CD14-positive monocyte (primary cell): ENCODE results near the gene S100P. TPM values are rescaled to one million over a fixed set of nuclear protein-coding genes. Genes with fewer than 3 reads are reported as not detected.

ENCODE experiments used
- DNase-seq, 3 donors: peaks; one replicate each; pipeline ENCODE4 v3.0.0-alpha.2; 2011 to 2022
- H2AFZ ChIP-seq: 2 replicates; pipeline ENCODE4 v1.6.0; 2012; ENCODE audit warnings: mild to moderate bottlenecking, low read depth, low read length, inconsistent platforms; ENCODE audit not compliant: insufficient read depth, poor library complexity, severe bottlenecking
- H3K27ac ChIP-seq, 2 donors: 1 replicate in 1 of 2; 2 replicates in 1 of 2; pipeline ENCODE4 v1.5.1; 2012 to 2013; ENCODE audit warnings: low read length in 2 of 2, control low read depth in 1 of 2, inconsistent platforms in 1 of 2, low read depth in 1 of 2, mild to moderate bottlenecking in 1 of 2
- H3K27me3 ChIP-seq, 2 donors: one replicate each; pipeline versions ENCODE4 v1.6.0 to v1.6.1; 2011 to 2013; ENCODE audit warnings: low read length in 2 of 2; ENCODE audit not compliant: control insufficient read depth in 2 of 2, insufficient read depth in 2 of 2
- H3K36me3 ChIP-seq, 2 donors: replicated peaks in 1 of 2; 1 replicate in 1 of 2; 2 replicates in 1 of 2; pipeline versions ENCODE4 v1.5.1 to v1.6.1; 2012 to 2013; ENCODE audit warnings: low read length in 2 of 2, control low read depth in 1 of 2, inconsistent platforms in 1 of 2, mild to moderate bottlenecking in 1 of 2; ENCODE audit not compliant: insufficient read depth in 2 of 2, control insufficient read depth in 1 of 2
- H3K4me1 ChIP-seq, 2 donors: 1 replicate in 1 of 2; 2 replicates in 1 of 2; pipeline versions ENCODE4 v1.5.1 to v1.6.1; 2012 to 2013; ENCODE audit warnings: low read length in 2 of 2, control low read depth in 1 of 2, inconsistent platforms in 1 of 2, mild to moderate bottlenecking in 1 of 2, moderate library complexity in 1 of 2; ENCODE audit not compliant: insufficient read depth in 2 of 2, control insufficient read depth in 1 of 2
- H3K4me2 ChIP-seq: replicated peaks from 2 replicates; pipeline ENCODE3; 2012; ENCODE audit warnings: low read length, moderate library complexity, mild to moderate bottlenecking; ENCODE audit not compliant: poor library complexity, severe bottlenecking; ENCODE audit errors: extremely low read depth
- H3K4me3 ChIP-seq, 3 experiments: fragments of 200-600 bp in 1 of 3; sonication (generic) in 1 of 3; replicated peaks in 1 of 3; 1 replicate in 2 of 3; 2 replicates in 1 of 3; pipeline ENCODE4 v1.5.1; 2011 to 2013; ENCODE audit warnings: low read length in 3 of 3, mild to moderate bottlenecking in 3 of 3, control low read depth in 2 of 3, low read depth in 2 of 3, inconsistent platforms in 1 of 3, moderate library complexity in 1 of 3
- H3K79me2 ChIP-seq: 2 replicates; pipeline ENCODE4 v1.6.0; 2012; ENCODE audit warnings: mild to moderate bottlenecking, control low read depth, inconsistent platforms, low read length, moderate library complexity; ENCODE audit not compliant: insufficient read depth
- H3K9ac ChIP-seq: 2 replicates; pipeline ENCODE4 v1.6.0; 2017; ENCODE audit warnings: low read length, mild to moderate bottlenecking; ENCODE audit not compliant: insufficient read depth, poor library complexity, severe bottlenecking
- H3K9me3 ChIP-seq, 2 donors: replicated peaks in 1 of 2; 1 replicate in 1 of 2; 2 replicates in 1 of 2; pipeline versions ENCODE4 v1.5.1 to v1.6.1; 2012 to 2013; ENCODE audit warnings: low read length in 2 of 2, control low read depth in 1 of 2; ENCODE audit not compliant: control insufficient read depth in 1 of 2, insufficient read depth in 1 of 2
- H4K20me1 ChIP-seq: 2 replicates; pipeline ENCODE4 v1.6.0; 2012; ENCODE audit warnings: mild to moderate bottlenecking, low read length, control low read depth, moderate library complexity; ENCODE audit not compliant: insufficient read depth
- H3K27ac Mint-ChIP-seq, 7 donors: one replicate each; pipeline ENCODE4 v1.8.0; 2020; ENCODE audit warnings: mild to moderate bottlenecking in 7 of 7, mixed read lengths in 7 of 7, moderate library complexity in 6 of 7, inconsistent platforms in 2 of 7
- H3K27me3 Mint-ChIP-seq, 3 donors: one replicate each; pipeline ENCODE4 v1.8.0; 2021 to 2022; ENCODE audit warnings: low read depth in 3 of 3, mild to moderate bottlenecking in 3 of 3, mixed read lengths in 3 of 3, moderate library complexity in 3 of 3, inconsistent platforms in 1 of 3
- H3K36me3 Mint-ChIP-seq, 2 donors: one replicate each; pipeline ENCODE4 v1.8.0; 2020; ENCODE audit warnings: mixed read lengths in 2 of 2, inconsistent platforms in 1 of 2, mild to moderate bottlenecking in 1 of 2
- H3K4me1 Mint-ChIP-seq: one replicate; pipeline ENCODE4 v1.8.0; 2020; ENCODE audit warnings: mild to moderate bottlenecking, mixed read lengths
- H3K4me3 Mint-ChIP-seq, 2 donors: one replicate each; pipeline ENCODE4 v1.8.0; 2020; ENCODE audit warnings: mild to moderate bottlenecking in 2 of 2, mixed read lengths in 2 of 2, moderate library complexity in 1 of 2
- H3K9me3 Mint-ChIP-seq, 7 donors: one replicate each; pipeline ENCODE4 v1.8.0; 2020 to 2022; ENCODE audit warnings: mixed read lengths in 7 of 7, mild to moderate bottlenecking in 6 of 7, moderate library complexity in 6 of 7, inconsistent platforms in 2 of 7
- CTCF ChIP-seq: fragments of 200-600 bp; IDR thresholded peaks from one replicate; pipeline ENCODE4 v1.8.0; 2022; ENCODE audit warnings: antibody characterized with exemption, mild to moderate bottlenecking
- WGBS: methylation state at CpG from one replicate; pipeline ENCODE4 v1.1.5; 2013; ENCODE audit warnings: missing lambda C conversion rate; ENCODE audit not compliant: insufficient coverage; 5-methylcytosine and 5-hydroxymethylcytosine counted together
- intact Hi-C, 2 donors: fragments of 100-400 bp; cut with micrococcal nuclease; formaldehyde crosslinking; loops; one replicate each; pipeline versions ENCODE4 v1.15.0 to v1.15.1; 2023
- polyA plus RNA-seq, 3 donors: library from polyadenylated mRNA; depleted of rRNA in 1 of 3; unstranded in 2 of 3; stranded (reverse) in 1 of 3; fragments of 300-500 nt in 2 of 3; fragments of >200 nt in 1 of 3; fragmentation: Illumina TruSeq in 2 of 3; gene quantifications; 1 replicate in 2 of 3; 2 replicates in 1 of 3; pipeline ENCODE4 v1.2.3, GENCODE V29; 2012 to 2021

S100P gene
- polyA plus RNA-seq, 3 donors, result 13.6 to 71.2 (median 29.3) TPM

- intact Hi-C loops, result no loop called here
- Histone ChIP-seq H3K27ac (no peak overlapping the region), H3K4me3 (no peak overlapping the region), H3K27me3 (no peaks in the 10 kb centered on the region), H2AFZ (no peak overlapping the region), H3K36me3 (no peaks in the 10 kb centered on the region), H3K79me2 (no peaks in the 10 kb centered on the region), H3K4me2 (no peak overlapping the region), H4K20me1 (no peaks in the 10 kb centered on the region), H3K4me1 (peaks cover 0 to 5% of the 10 kb centered on the region in 2 donors), H3K9ac (peak overlapping the region; percentile 34), H3K9me3 (peaks cover 0 to 5% of the 10 kb centered on the region in 2 donors)
- whole genome bisulfite sequencing, result 50% methylated on average over 6 of the region's 11 CpGs
- Mint-ChIP-seq H3K4me3 (no peak overlapping the region), H3K27me3 (peaks cover 0 to 5% (median 2%) of the 10 kb centered on the region in 3 donors), H3K36me3 (peaks cover 5 to 9% of the 10 kb centered on the region in 2 donors), H3K9me3 (peaks cover 7 to 25% (median 13%) of the 10 kb centered on the region in 7 donors), H3K27ac (peak overlapping the region in 1 of 7 donors; percentile 23), H3K4me1 (peaks cover 6% of the 10 kb centered on the region)
- no peak for TF ChIP-seq CTCF
- DNase-seq, result no peak
Measured at GRCh38 chr4:6682862-6683590, 10.7 kb upstream of the S100P start.

- Histone ChIP-seq H3K4me2 (no peak overlapping the region), H3K9ac (no peak overlapping the region), H4K20me1 (no peaks in the 10 kb centered on the region), H3K79me2 (no peaks in the 10 kb centered on the region), H3K27me3 (no peaks in the 10 kb centered on the region), H3K9me3 (peaks cover 0 to 5% of the 10 kb centered on the region in 2 donors), H3K27ac (no peak overlapping the region), H3K36me3 (no peaks in the 10 kb centered on the region), H2AFZ (no peak overlapping the region), H3K4me3 (no peak overlapping the region), H3K4me1 (peaks cover 12 to 16% of the 10 kb centered on the region in 2 donors)
- WGBS, result over 99% methylated on average over 11 of the region's 11 CpGs
- Mint-ChIP-seq H3K4me3 (no peak overlapping the region), H3K27ac (no peak overlapping the region), H3K27me3 (peaks cover 0 to 9% (median 5%) of the 10 kb centered on the region in 3 donors), H3K4me1 (peaks cover 20% of the 10 kb centered on the region), H3K9me3 (peaks cover 7 to 19% (median 9%) of the 10 kb centered on the region in 7 donors), H3K36me3 (peaks cover 3 to 5% of the 10 kb centered on the region in 2 donors)
- no peak for TF ChIP-seq CTCF
- no peak for DNase-seq
- intact Hi-C loops, result no loop called here
Measured at GRCh38 chr4:6684656-6685055, 9.0 kb upstream of the S100P start.
